K562 (cell line): ENCODE data around the gene COMTD1. TPM values are rescaled to one million over a fixed set of nuclear protein-coding genes. Genes with fewer than 3 reads are reported as not detected.
A peak's percentile ranks its signal among the peaks of the same experiment; 100 is the strongest.

Experiments
- ATAC-seq: fragments of 200-7000 bp; cut with Tn5 transposase; 3 replicates; pipeline ENCODE4 v1.9.1; 2020; ENCODE audit warnings: moderate library complexity
- BruUV-seq: library from RNA; stranded (reverse); fragments of 400-500 nt; replicated peaks from 2 replicates; lab custom pipeline; 2021; lab: Mats Ljungman, UMichigan
- CTCF ChIA-PET: fragments of 300-600 bp; formaldehyde crosslinking; extraction: SDS; loops from one replicate; lab custom pipeline; 2021; ENCODE audit warnings: low intra/inter-chr PET ratio; lab: Yijun Ruan, JAX
- POLR2A ChIA-PET: fragments of 300-600, 350-650 bp; sonication (Branson Sonifier 250); formaldehyde crosslinking; extraction: SDS; loops from one replicate; lab custom pipeline; 2021; ENCODE audit warnings: antibody characterized with exemption, inconsistent platforms; lab: Yijun Ruan, JAX
- DNase-seq, 4 experiments: peaks; one replicate each; pipeline versions ENCODE4 v3.0.0 to v3.0.0-alpha.2; 2011 to 2018; ENCODE audit warnings: low spot score in 3 of 4, mixed read lengths in 3 of 4; ENCODE audit errors: extremely low read depth in 1 of 4
- FAIRE-seq: peaks from 2 replicates; lab custom pipeline; 2011; peaks lifted over from hg19 to GRCh38; lab: Jason Lieb, UNC
- H2AFZ ChIP-seq: 2 replicates; pipeline ENCODE4 v1.6.0; 2011; ENCODE audit warnings: low read depth, low read length, control low read depth, inconsistent platforms
- H3K27ac ChIP-seq: fragments of 200-600 bp; 3 replicates; pipeline ENCODE4 v1.8.0; 2011; ENCODE audit warnings: low read depth, mild to moderate bottlenecking, control low read depth, inconsistent platforms, low read length, moderate library complexity, mixed read lengths; ENCODE audit errors: extremely low read depth
- H3K27me3 ChIP-seq, 2 experiments: fragments of 300-600 bp in 1 of 2; 2 replicates in 1 of 2; 3 replicates in 1 of 2; pipeline versions ENCODE4 v1.6.0 to v1.8.0; 2011; ENCODE audit warnings: inconsistent platforms in 2 of 2, low read length in 2 of 2, mild to moderate bottlenecking in 1 of 2, mixed read lengths in 1 of 2, moderate library complexity in 1 of 2; ENCODE audit not compliant: control insufficient read depth in 2 of 2, insufficient read depth in 2 of 2
- H3K36me3 ChIP-seq: fragments of 300-600 bp; 3 replicates; pipeline ENCODE4 v1.8.0; 2011; ENCODE audit warnings: mild to moderate bottlenecking, low read length, inconsistent platforms; ENCODE audit not compliant: control insufficient read depth, insufficient read depth
- H3K4me1 ChIP-seq, 2 experiments: fragments of 200-600 bp in 1 of 2; replicated peaks in 1 of 2; 2 replicates in 1 of 2; 3 replicates in 1 of 2; pipeline versions ENCODE4 v1.5.1 to v1.8.0; 2011; ENCODE audit warnings: inconsistent platforms in 2 of 2, low read length in 2 of 2, mild to moderate bottlenecking in 1 of 2, mixed read lengths in 1 of 2, moderate library complexity in 1 of 2; ENCODE audit not compliant: control insufficient read depth in 2 of 2, insufficient read depth in 2 of 2
- H3K4me2 ChIP-seq: 2 replicates; pipeline ENCODE4 v1.6.1; 2011; ENCODE audit warnings: low read length, control low read depth, inconsistent platforms, mixed read lengths; ENCODE audit not compliant: insufficient read depth
- H3K4me3 ChIP-seq: fragments of 200-600 bp; sonication (generic), shearing (Covaris generic); 2 replicates; pipeline ENCODE4 v1.5.1; 2016; ENCODE audit warnings: control low read depth, inconsistent platforms
- H3K79me2 ChIP-seq: fragments of 200-600 bp; 3 replicates; pipeline ENCODE4 v1.8.0; 2011; ENCODE audit warnings: low read length, inconsistent platforms; ENCODE audit not compliant: control insufficient read depth, insufficient read depth
- H3K9ac ChIP-seq, 2 experiments: 2 replicates each; pipeline versions ENCODE4 v1.6.0 to v1.6.1; 2011; ENCODE audit warnings: low read depth in 2 of 2, low read length in 2 of 2, control low read depth in 1 of 2, inconsistent platforms in 1 of 2, mild to moderate bottlenecking in 1 of 2, mixed read lengths in 1 of 2; ENCODE audit not compliant: insufficient read depth in 1 of 2
- H3K9me1 ChIP-seq: one replicate; pipeline ENCODE4 v1.6.0; 2011; ENCODE audit warnings: inconsistent platforms, mild to moderate bottlenecking, low read length, moderate library complexity; ENCODE audit not compliant: control insufficient read depth, insufficient read depth
- H3K9me3 ChIP-seq: replicated peaks from 2 replicates; pipeline ENCODE4 v1.5.1; 2011; ENCODE audit warnings: low read depth, low read length, inconsistent platforms; ENCODE audit not compliant: control insufficient read depth, insufficient read depth
- H4K20me1 ChIP-seq: replicated peaks from 2 replicates; pipeline ENCODE4 v1.6.1; 2011; ENCODE audit warnings: low read length, inconsistent platforms, mixed read lengths; ENCODE audit not compliant: control insufficient read depth, insufficient read depth
- BCOR ChIP-seq: fragments of 450-650 bp; IDR thresholded peaks from 2 replicates; pipeline ENCODE4 v1.6.1; 2016
- KAT2B ChIP-seq: IDR thresholded peaks from one replicate; pipeline ENCODE4 v1.6.1; 2012; ENCODE audit warnings: low read depth, mild to moderate bottlenecking, control low read depth, inconsistent platforms, low read length, moderate library complexity
- NFYB ChIP-seq: IDR thresholded peaks from 2 replicates; pipeline ENCODE4 v1.6.1; 2011; ENCODE audit warnings: mild to moderate bottlenecking, moderate library complexity; ENCODE audit not compliant: insufficient read length; ENCODE audit errors: extremely low read depth
- NR2C1 ChIP-seq, 2 experiments: fragments of 450-650 bp; IDR thresholded peaks; 2 replicates each; pipeline ENCODE4 v1.6.1; 2017; ENCODE audit warnings: mild to moderate bottlenecking in 2 of 2, antibody characterized with exemption in 1 of 2, inconsistent platforms in 1 of 2, missing compliant biosample characterization in 1 of 2, missing genetic modification characterization in 1 of 2
- PKNOX1 ChIP-seq: fragments of 450-650 bp; IDR thresholded peaks from 2 replicates; pipeline ENCODE4 v1.6.1; 2016
- RB1 ChIP-seq: fragments of 450-650 bp; IDR thresholded peaks from 2 replicates; pipeline ENCODE4 v1.6.1; 2017; ENCODE audit warnings: low read depth, mild to moderate bottlenecking
- RFX5 ChIP-seq: IDR thresholded peaks from 2 replicates; pipeline ENCODE4 v1.6.1; 2011; ENCODE audit warnings: low read depth, mild to moderate bottlenecking, improper control_type of control experiment, low read length
- THRA ChIP-seq: fragments of 450-650 bp; IDR thresholded peaks from 2 replicates; pipeline ENCODE4 v1.6.1; 2017; ENCODE audit warnings: mild to moderate bottlenecking, moderate library complexity
- WGBS: fragments of 100-300 bp; shearing (Covaris generic); methylation state at CpG from one replicate; pipeline ENCODE4 v1.1.6; 2016; ENCODE audit warnings: low coverage, mixed read lengths; ENCODE audit not compliant: insufficient coverage; ENCODE audit errors: missing lambda C conversion rate; 5-methylcytosine and 5-hydroxymethylcytosine counted together
- in situ Hi-C: fragments of 300-500 bp; cut with MboI; formaldehyde crosslinking; loops from 4 replicates; pipeline ENCODE4 v1.15.0; 2018; ENCODE audit warnings: inconsistent platforms, mixed read lengths
- intact Hi-C: fragments of 100-400 bp; cut with micrococcal nuclease; formaldehyde crosslinking; loops from 2 replicates; pipeline ENCODE4 v1.14.2; 2022
- polyA plus RNA-seq, 8 experiments: library from polyadenylated mRNA; depleted of rRNA in 4 of 8; stranded (reverse) in 5 of 8; unstranded in 3 of 8; fragments of >200 nt; fragmentation: Nextera tagmentation in 2 of 8; fragmentation: Illumina TruSeq in 1 of 8; extraction: Ambion mirVana in 2 of 8; extraction: Trizol in 1 of 8; gene quantifications; 2 replicates each; pipeline versions ENCODE4 v1.2.1 to v1.2.3, GENCODE V29; 2011 to 2014; ENCODE audit warnings: inconsistent platforms in 1 of 8, missing spikeins in 1 of 8
- total RNA-seq, 7 experiments: library from RNA; depleted of rRNA in 6 of 7; stranded (reverse); fragments of >200 nt in 6 of 7; fragmentation: Illumina TruSeq in 2 of 7; extraction: Trizol in 2 of 7; gene quantifications; 2 replicates each; pipeline versions ENCODE4 v1.2.1 to v1.2.3, GENCODE V29; 2011 to 2021; ENCODE audit warnings: low replicate concordance in 1 of 7

COMTD1 gene
- total and polyA plus RNA-seq, 9 of the 15 experiments (the other 6 are each of a cell fraction or from before 2014, with no cell fraction given): 0.41 to 112 (median 13.7) TPM

DNA sequence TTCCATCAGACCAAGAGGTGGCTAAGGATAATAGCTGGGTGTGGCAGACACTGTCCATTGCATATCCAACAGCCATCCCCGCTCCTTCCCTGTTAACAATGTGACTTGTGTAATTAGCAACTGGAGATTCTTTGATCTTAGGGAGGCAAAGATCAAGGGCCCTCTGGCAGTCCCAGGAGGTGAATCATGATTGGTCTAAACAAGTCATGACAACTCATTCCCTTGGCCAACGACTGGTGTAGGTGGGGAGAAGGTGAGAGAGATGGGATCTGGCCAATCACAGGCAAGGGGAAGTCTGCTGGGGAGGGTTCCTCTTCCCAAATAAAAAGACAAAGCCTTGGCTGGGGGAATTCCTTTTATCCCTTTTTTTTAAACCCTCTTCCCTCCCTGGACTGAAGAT is 46.2 kb upstream of the COMTD1 start:
- in situ Hi-C loops (no loop called here), intact Hi-C loops (no loop called here)
- Histone ChIP-seq H3K4me1 (no peaks in the 10 kb centered on the region), H2AFZ (no peak overlapping the region), H4K20me1 (no peaks in the 10 kb centered on the region), H3K9me1 (no peaks in the 10 kb centered on the region), H3K4me2 (no peak overlapping the region), H3K4me3 (no peak overlapping the region), H3K9ac (no peak overlapping the region), H3K36me3 (no peaks in the 10 kb centered on the region), H3K9me3 (peaks cover 2% of the 10 kb centered on the region; the same call in 1 of the 2 replicates), H3K27ac (no peak overlapping the region), H3K27me3 (peaks cover 25 to 36% of the 10 kb centered on the region in 2 experiments), H3K79me2 (no peaks in the 10 kb centered on the region)
- DNase-seq (no peak), FAIRE-seq (no peak), ATAC-seq (no peak)
- TF ChIP-seq RB1 (no peak), THRA (no peak), RFX5 (no peak), BCOR (no peak), NR2C1 (IDR thresholded peaks at IDR 0.05) (no peak), NR2C1 (tag; IDR thresholded peaks at IDR 0.05) (no peak), PKNOX1 (0 out of 2 replicates have a peak, but pooled peaks have one; percentile 9), KAT2B (no peak), NFYB (peak; percentile 51)
- no TSS peak for BruUV-seq
- 8% methylated on average over 2 of the region's 2 CpGs for WGBS
- ChIA-PET POLR2A (interaction anchor here (0.6 to 1.7 kb wide), 5 partner anchors 12 to 641 kb away, joined by 3 to 6 read pairs (median 3); no protein-coding TSS in a partner anchor), CTCF (no interaction called here)
